H4 (cell line): ENCODE data around the gene TAS1R3. TPM values are rescaled to one million over a fixed set of nuclear protein-coding genes. Genes with fewer than 3 reads are reported as not detected.

Source experiments
- DNase-seq: peaks from one replicate; pipeline ENCODE4 v3.0.0-alpha.2; 2015; ENCODE audit warnings: low spot score
- total RNA-seq: library from RNA; depleted of rRNA; stranded (reverse); fragments of >200 nt; shearing (Covaris generic); gene quantifications from 2 replicates; pipeline ENCODE4 v1.2.3, GENCODE V29; 2014; rRNA removed

The TAS1R3 gene
- total RNA-seq = not detected in 2 replicates

- DNase-seq = no peak
Measured at GRCh38 chr1:1331068-1331965, at the start of gene TAS1R3. TSS of gene TAS1R3 (plus strand) at chr1:1331280. CDS start at chr1:1331346, 66 bp downstream.

GRCh38 chr1:1281533-1282321 is 49.4 kb upstream of the TAS1R3 start:
- DNase-seq = peak; percentile 56

- peak; percentile 56 for DNase-seq
Measured at GRCh38 chr1:1282998-1283397, 48.1 kb upstream of the TAS1R3 start.

- no peak for DNase-seq
Measured at GRCh38 chr1:1283821-1284220, 47.3 kb upstream of the TAS1R3 start.

GRCh38 chr1:1284221-1285101 is 46.6 kb upstream of the TAS1R3 start:
- DNase-seq = no peak

- DNase-seq = no peak
Measured at GRCh38 chr1:1285102-1285571, 45.9 kb upstream of the TAS1R3 start.

GRCh38 chr1:1285611-1286311 is 45.3 kb upstream of the TAS1R3 start:
- no peak for DNase-seq

GRCh38 chr1:1286313-1287261 is 44.5 kb upstream of the TAS1R3 start:
- no peak for DNase-seq

- no peak for DNase-seq
Measured at GRCh38 chr1:1287288-1288110, 43.6 kb upstream of the TAS1R3 start.

GRCh38 chr1:1290238-1290731 is 40.8 kb upstream of the TAS1R3 start:
- no peak for DNase-seq

GRCh38 chr1:1291023-1291528 is 40.0 kb upstream of the TAS1R3 start:
- no peak for DNase-seq

GRCh38 chr1:1291548-1292441 is 39.3 kb upstream of the TAS1R3 start:
- peak; percentile 62 for DNase-seq

GRCh38 chr1:1292442-1292779 is 38.7 kb upstream of the TAS1R3 start:
- DNase-seq = no peak

GRCh38 chr1:1292851-1293250 is 38.2 kb upstream of the TAS1R3 start:
- no peak for DNase-seq

GRCh38 chr1:1293263-1294249 is 37.5 kb upstream of the TAS1R3 start:
- no peak for DNase-seq

- DNase-seq = no peak
Measured at GRCh38 chr1:1294250-1294890, 36.7 kb upstream of the TAS1R3 start.
